SH-SY5Y (cell line): Measurements from ENCODE around the gene ZNF428.

Experiments
- GATA2 ChIP-seq: IDR thresholded peaks from 2 replicates; pipeline ENCODE4 v1.6.1; 2011; ENCODE audit warnings: mild to moderate bottlenecking, low read depth, low read length
- GATA3 ChIP-seq: IDR thresholded peaks from 2 replicates; pipeline ENCODE4 v1.6.1; 2011; ENCODE audit warnings: low read depth, mild to moderate bottlenecking, low read length, moderate library complexity

DNA sequence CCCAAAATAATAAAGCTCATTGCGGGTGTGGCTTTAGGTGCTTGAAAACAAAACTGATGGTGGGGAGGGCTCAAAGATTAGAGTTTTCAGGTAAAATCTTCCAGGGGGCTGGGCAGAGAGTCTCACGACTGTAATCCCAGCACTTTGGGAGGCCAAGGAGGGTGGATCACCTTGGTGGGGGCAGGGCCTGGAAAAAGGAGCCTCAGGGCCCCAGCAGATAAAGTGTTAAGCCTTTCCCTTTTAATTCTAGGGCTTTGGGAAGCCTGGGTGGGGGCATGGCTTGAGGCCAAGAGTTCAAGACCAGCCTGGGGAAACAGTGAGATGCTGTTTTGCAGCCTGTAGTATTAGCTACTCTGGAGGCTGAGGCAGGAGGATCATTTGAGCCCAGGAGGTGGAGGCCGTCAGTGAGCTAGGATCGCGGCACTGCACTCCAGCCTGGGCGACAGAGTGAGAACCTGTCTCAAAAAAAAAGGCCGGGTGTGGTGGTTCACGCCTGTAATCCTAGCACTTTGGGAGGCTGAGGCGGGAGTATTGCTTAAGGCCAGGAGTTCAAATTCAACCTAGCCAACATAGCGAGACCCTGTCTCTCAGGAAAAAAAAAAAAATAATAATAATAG lies 25.2 kb downstream of the ZNF428 start:
- no peak for TF ChIP-seq GATA2
- no peak for TF ChIP-seq GATA3
